A673 (cell line): ENCODE results near the gene SYTL3. TPM values are rescaled to one million over a fixed set of nuclear protein-coding genes. Genes with fewer than 3 reads are reported as not detected.

ENCODE experiments used
- BruUV-seq: library from RNA; stranded (reverse); fragments of 400-500 nt; replicated peaks from 2 replicates; lab custom pipeline; 2021; lab: Mats Ljungman, UMichigan
- CTCF ChIA-PET: fragments of 300-600 bp; sonication (Branson Sonifier 250); formaldehyde crosslinking; loops from one replicate; lab custom pipeline; 2022; ENCODE audit warnings: antibody characterized with exemption; lab: Charles Lee
- POLR2A ChIA-PET: fragments of 300-600 bp; sonication (Branson Sonifier 250); formaldehyde crosslinking; loops from one replicate; lab custom pipeline; 2022; ENCODE audit warnings: antibody characterized with exemption; ENCODE audit not compliant: low non-redundant PET; lab: Charles Lee
- DNase-seq: peaks from one replicate; pipeline ENCODE4 v3.0.0-alpha.2; 2015; ENCODE audit warnings: low spot score
- H3K27ac ChIP-seq: fragments of 200-600 bp; sonication (generic); 2 replicates; pipeline ENCODE4 v1.5.1; 2016; ENCODE audit warnings: mixed run types, low read depth, mild to moderate bottlenecking, mixed read lengths, antibody characterized with exemption, low read length; ENCODE audit not compliant: poor library complexity, severe bottlenecking
- H3K27me3 ChIP-seq: fragments of 200-600 bp; sonication (generic); replicated peaks from 2 replicates; pipeline ENCODE4 v1.6.1; 2017; ENCODE audit warnings: mixed run types, low read depth, mild to moderate bottlenecking, mixed read lengths, antibody characterized with exemption, low read length; ENCODE audit not compliant: insufficient read depth, poor library complexity
- H3K36me3 ChIP-seq: fragments of 200-600 bp; sonication (generic); 2 replicates; pipeline ENCODE4 v1.6.1; 2016; ENCODE audit warnings: mixed run types, mild to moderate bottlenecking, mixed read lengths, antibody characterized with exemption, low read length; ENCODE audit not compliant: insufficient read depth, poor library complexity, severe bottlenecking
- H3K4me1 ChIP-seq: fragments of 200-600 bp; sonication (generic); 2 replicates; pipeline ENCODE4 v1.6.1; 2017; ENCODE audit warnings: mixed run types, mild to moderate bottlenecking, mixed read lengths, antibody characterized with exemption, low read length; ENCODE audit not compliant: insufficient read depth, poor library complexity, severe bottlenecking
- H3K4me3 ChIP-seq: fragments of 200-600 bp; sonication (generic); 2 replicates; pipeline ENCODE4 v1.5.1; 2016; ENCODE audit warnings: low read depth, mixed run types, mild to moderate bottlenecking, mixed read lengths, low read length; ENCODE audit not compliant: poor library complexity, severe bottlenecking
- H3K9me3 ChIP-seq: fragments of 200-600 bp; sonication (generic); 2 replicates; pipeline ENCODE4 v1.6.1; 2016; ENCODE audit warnings: mixed run types, low read depth, mild to moderate bottlenecking, mixed read lengths, antibody characterized with exemption, low read length; ENCODE audit not compliant: poor library complexity, severe bottlenecking
- EZH2 ChIP-seq: fragments of 200-600 bp; sonication (generic); IDR thresholded peaks from 2 replicates; pipeline ENCODE4 v1.6.1; 2017; ENCODE audit warnings: borderline replicate concordance, low read depth, mild to moderate bottlenecking, mixed read lengths, antibody characterized with exemption, low read length; ENCODE audit not compliant: poor library complexity, severe bottlenecking
- intact Hi-C: fragments of 100-400 bp; cut with micrococcal nuclease; formaldehyde crosslinking; loops from one replicate; pipeline ENCODE4 v1.10.0; 2022; ENCODE audit not compliant: unreplicated experiment
- total RNA-seq: library from RNA; stranded (reverse); gene quantifications from 2 replicates; pipeline ENCODE4 v1.2.3, GENCODE V29; 2021
- TF ChIP-seq, protein P1 (sequence below): fragments of 300-800, 200-600 bp; sonication (generic); conservative IDR thresholded peaks from 2 replicates; pipeline ENCODE4 v1.5.1; 2017; ENCODE audit warnings: low read depth, mild to moderate bottlenecking, antibody characterized with exemption, low read length, moderate library complexity, mixed read lengths

Gene SYTL3
- total RNA-seq, 1 experiment from 2014 or later: 0.82 TPM

DNA sequence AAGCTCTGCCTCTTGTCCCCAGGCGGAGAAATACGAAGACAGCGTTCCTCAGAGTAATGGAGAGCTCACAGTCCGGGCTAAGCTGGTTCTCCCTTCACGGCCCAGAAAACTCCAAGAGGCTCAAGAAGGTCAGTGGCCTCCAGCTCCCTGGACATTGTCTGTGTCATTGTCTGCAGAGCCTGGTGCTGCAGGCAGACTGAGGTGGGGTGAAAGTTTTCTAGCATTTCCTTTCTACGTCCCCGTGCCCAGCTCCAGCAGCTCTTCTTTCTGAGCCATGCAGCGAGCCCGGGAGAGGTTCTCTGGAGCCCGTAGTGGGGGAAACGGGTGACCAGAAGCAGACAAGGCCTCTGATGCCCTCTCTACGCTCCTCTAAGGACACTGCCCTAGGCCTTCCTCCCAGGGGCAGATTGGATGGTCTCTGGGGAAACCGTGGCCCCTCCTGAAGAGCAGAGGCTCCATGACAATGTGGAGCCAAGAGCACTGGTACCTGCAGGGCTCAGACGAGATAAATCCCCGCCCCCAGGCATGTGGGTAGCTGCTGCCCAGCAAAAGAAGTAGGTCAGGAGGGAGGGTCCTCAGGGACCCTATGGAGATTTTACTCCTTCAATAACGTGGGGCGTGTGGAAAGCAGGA lies 110.9 kb downstream of the SYTL3 start:
- Histone ChIP-seq H3K36me3 (peaks cover 10% of the 10 kb centered on the region), H3K4me3 (no peak overlapping the region), H3K9me3 (no peaks in the 10 kb centered on the region), H3K27ac (no peak overlapping the region), H3K27me3 (no peaks in the 10 kb centered on the region), H3K4me1 (no peaks in the 10 kb centered on the region)
- ChIA-PET POLR2A (no interaction called here), CTCF (no interaction called here)
- TF ChIP-seq EZH2: no peak
- TF ChIP-seq, protein P1, sequence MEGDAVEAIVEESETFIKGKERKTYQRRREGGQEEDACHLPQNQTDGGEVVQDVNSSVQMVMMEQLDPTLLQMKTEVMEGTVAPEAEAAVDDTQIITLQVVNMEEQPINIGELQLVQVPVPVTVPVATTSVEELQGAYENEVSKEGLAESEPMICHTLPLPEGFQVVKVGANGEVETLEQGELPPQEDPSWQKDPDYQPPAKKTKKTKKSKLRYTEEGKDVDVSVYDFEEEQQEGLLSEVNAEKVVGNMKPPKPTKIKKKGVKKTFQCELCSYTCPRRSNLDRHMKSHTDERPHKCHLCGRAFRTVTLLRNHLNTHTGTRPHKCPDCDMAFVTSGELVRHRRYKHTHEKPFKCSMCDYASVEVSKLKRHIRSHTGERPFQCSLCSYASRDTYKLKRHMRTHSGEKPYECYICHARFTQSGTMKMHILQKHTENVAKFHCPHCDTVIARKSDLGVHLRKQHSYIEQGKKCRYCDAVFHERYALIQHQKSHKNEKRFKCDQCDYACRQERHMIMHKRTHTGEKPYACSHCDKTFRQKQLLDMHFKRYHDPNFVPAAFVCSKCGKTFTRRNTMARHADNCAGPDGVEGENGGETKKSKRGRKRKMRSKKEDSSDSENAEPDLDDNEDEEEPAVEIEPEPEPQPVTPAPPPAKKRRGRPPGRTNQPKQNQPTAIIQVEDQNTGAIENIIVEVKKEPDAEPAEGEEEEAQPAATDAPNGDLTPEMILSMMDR: no peak
- no peak for DNase-seq
- intact Hi-C loops: no loop called here
- BruUV-seq: no TSS peak

DNA sequence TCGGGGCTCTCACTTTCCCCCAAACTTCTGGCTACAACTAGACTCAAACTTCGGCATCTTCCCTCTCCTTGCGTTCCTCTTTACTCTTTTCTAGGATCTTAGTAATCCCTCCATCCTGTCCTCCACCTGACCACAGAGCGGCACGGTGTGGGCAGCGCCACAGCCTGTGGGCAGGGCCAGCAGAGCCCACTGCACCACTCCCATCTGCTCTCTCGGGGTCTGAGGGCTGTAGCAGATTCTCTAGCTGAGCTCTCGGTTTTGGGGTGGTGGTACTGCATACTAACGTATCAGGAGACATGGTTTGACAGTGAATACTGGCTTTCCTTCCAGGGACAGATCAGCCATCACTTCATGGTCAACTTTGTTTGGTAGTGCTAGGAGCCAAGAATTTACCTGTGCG lies 111.9 kb downstream of the SYTL3 start:
- ChIA-PET CTCF (no interaction called here), POLR2A (no interaction called here)
- Histone ChIP-seq H3K4me3 (no peak overlapping the region), H3K36me3 (peaks cover 20% of the 10 kb centered on the region), H3K27ac (no peak overlapping the region), H3K4me1 (no peaks in the 10 kb centered on the region), H3K27me3 (no peaks in the 10 kb centered on the region), H3K9me3 (no peaks in the 10 kb centered on the region)
- intact Hi-C loops: no loop called here
- BruUV-seq: no TSS peak
- DNase-seq: no peak
- TF ChIP-seq, protein P1: no peak
- no peak for TF ChIP-seq EZH2

GRCh38 chr6:158762787-158763433 lies 113.1 kb downstream of the SYTL3 start:
- no peaks in the 10 kb centered on the region for H3K27me3 ChIP-seq
- ChIA-PET CTCF (no interaction called here), POLR2A (no interaction called here)
- TF ChIP-seq, protein P1: no peak
- no peak for TF ChIP-seq EZH2
- H3K27ac ChIP-seq: no peak overlapping the region
- no peaks in the 10 kb centered on the region for H3K4me1 ChIP-seq
- no peaks in the 10 kb centered on the region for H3K9me3 ChIP-seq
- no peak for DNase-seq
- peaks cover 30% of the 10 kb centered on the region for H3K36me3 ChIP-seq
- BruUV-seq: no TSS peak
- intact Hi-C loops: no loop called here
- no peak overlapping the region for H3K4me3 ChIP-seq
